ENCODE data around the gene THAP7.

- TF ChIP-seq CTCF (conservative IDR thresholded peaks at IDR 0.05; ENCODE audit: low read depth in 2 of 2) = no peak
- no peak for TF ChIP-seq POLR2AphosphoS5 (IDR thresholded peaks at IDR 0.05; ENCODE audit: low read depth)
- TF ChIP-seq CREB1 (CRISPR knock-in tag; IDR thresholded peaks at IDR 0.05; ENCODE audit: low read depth) = no peak
- no peak for TF ChIP-seq REST (IDR thresholded peaks at IDR 0.05; ENCODE audit: unreplicated experiment)
- no peak for TF ChIP-seq ZNF331 (CRISPR knock-in tag; IDR thresholded peaks at IDR 0.05; ENCODE audit: low read depth)
Observed at GRCh38 chr22:20953342-20953608, 48.6 kb downstream of the THAP7 start.
